DMS53 treated with DMSO at 0.1 percent for 48 hours (cell line): ENCODE data around the gene BHLHE23.

Source experiments
- DNase-seq: peaks from one replicate; lab custom pipeline; 2025; ENCODE audit not compliant: unreplicated experiment; lab: John Stamatoyannopoulos, UW

BHLHE23 gene

DNA sequence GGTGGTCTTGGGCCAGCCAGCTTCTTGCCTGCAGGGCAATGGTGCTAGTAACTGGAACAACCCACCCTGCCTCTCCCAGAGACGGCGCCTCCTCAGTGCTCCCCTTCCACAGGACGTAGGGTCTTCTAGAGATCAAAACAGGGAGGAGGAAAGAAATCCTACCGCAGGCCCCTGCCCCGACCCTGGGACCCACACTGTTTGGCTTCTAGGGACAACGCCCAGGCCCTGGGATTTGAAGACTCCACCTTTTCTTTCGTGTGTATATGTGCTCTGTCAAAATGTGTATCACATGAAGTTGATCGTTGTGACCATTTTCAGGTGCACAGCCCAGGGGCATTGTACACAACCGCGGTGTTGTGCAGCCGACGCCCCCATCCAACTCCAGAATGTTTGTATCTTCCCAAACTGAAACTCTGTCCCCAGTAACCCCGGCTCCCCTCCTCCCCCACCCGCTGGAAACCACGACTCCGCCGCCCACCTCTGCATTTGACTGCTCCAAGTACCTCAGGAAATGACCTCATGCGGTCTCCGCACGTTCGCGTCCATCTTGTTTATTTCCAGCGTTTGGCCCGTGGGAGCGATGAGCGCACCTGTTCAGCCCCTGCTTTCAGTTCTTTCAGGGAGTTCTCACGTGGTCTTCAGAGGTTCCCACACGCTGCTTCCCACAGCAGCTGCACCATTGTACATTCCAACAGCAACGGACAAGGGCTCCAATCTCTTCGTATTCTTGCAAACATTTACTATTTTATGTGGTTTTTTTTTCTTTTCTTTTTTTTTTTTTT, 3.4 kb upstream of the BHLHE23 start:
- DNase-seq = no peak

DNA sequence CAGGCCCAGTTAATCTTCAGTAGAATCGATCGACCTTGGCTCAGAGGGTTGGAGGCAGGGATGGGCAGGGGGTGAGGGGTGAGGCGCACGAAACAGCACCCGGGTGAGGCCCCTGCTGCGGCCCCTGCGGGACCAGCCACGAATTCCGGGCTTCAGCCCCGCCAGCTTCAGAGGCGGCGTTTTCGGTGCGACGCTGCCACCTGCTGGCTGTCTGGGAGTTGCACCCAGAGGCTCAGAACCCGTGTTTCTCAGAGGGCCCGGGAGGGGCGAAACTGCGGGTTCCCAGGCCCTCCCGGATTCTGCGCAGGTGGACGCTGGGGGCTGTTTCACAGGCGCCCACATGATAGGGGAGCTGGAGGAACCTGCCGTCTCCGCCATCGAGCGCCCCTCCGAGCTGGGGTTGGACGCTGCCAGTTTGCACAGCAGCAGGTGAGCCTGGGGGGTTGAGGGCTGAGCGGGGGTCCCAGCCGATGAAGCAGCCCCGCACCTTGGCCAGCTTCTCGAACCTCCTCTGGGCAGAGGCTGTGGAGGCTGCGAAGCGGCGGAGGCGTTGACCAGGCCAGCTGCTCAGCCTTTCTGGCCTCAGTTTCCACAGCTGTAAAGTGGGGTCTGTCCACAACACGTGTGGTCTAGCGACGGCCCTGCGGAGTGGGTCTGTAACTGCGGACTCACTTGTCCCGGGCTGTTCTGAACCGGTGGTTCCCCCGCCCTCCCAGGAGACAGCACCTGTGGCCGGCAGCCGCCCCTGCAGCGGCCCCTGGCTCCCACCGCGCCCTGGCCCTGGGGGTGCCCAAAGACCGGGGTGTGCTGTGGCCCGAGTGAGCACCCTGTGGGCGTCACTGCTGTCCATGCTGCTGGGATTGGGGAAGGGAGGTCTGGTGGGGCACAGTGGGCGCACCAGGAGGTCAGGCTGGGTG, 2.5 kb upstream of the BHLHE23 start:
- no peak for DNase-seq

DNA sequence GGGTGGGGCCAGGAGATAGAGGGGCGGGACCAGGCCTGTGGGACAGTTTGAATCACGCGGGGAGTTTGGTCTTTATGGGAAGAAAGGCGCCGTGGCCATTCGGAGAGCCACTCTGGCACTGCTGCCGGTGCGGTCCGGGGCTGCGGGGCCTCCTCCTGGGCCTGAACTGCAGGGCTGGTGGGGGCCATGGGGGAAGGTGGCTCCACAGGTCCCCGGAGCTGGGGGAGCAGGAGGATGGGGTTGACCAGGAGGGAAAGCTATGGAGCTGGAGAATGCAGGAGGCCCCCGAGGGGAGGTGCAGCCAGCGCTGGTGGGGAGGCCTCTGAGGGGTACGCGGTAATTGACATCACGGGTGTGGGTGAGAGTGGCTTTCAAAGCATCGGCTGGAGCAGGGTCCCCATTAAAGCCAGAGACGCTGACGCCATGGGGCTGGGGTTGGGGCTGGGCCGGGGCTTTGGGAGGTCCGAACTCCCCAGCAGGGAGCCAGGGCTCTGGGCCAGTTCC, 1.8 kb upstream of the BHLHE23 start:
- DNase-seq = no peak

DNA sequence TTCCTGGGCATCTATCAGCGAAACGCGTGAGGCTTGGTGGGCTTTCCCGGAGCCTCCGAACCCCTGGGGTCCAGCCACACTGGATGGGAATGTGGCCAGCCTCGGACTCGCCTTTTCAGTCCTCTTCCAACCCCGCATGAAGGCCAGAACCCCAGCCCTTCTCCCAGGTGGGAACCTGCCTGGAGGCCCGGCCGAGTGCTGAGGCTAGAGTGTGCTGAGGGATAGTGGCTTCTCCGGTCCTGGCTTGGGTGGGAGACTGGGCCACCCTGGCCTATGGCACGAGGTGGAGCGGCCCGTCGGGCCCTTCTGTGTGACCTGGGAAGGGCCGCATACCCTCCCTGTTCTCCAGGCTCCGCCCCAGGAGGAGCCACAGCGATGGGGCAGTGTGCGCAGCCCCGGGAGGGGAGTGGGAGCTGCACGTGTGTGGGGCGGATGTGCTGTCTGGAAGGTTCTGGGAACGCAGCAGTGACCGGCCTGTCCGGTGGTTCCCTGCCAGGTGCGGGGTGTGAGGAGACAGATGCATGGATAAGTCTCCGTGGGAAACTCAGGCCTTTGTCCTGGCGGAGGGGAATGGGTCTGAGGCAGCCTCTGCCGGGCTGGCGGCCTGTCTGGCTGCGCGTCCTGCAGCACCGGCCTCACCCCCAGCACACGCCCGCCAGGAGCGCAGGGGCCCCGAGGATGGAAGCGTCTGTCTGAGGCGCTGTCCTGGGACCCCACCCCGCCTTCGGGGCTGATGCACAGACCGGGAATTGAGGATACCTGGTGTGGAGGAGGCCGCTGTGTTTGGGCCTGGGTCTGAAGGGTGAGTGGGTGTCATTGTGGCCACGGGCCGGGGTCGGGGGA, 1.1 kb upstream of the BHLHE23 start:
- no peak for DNase-seq

DNA sequence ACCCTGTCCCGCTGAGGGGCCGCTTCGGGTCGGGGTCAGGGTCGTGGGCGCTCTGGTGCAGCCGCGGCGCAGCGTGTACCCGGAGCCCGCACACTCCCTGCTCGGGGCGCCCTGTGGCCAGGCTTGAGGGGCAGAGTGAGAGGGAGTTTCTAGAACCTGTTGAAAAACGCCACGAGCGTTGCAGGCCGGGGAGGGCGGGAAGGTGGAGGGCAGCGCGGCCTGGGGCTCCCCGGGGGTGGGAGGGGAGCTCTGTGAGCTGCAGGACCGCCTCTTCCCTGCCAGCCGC, 539 bp upstream of the BHLHE23 start:
- no peak for DNase-seq

DNA sequence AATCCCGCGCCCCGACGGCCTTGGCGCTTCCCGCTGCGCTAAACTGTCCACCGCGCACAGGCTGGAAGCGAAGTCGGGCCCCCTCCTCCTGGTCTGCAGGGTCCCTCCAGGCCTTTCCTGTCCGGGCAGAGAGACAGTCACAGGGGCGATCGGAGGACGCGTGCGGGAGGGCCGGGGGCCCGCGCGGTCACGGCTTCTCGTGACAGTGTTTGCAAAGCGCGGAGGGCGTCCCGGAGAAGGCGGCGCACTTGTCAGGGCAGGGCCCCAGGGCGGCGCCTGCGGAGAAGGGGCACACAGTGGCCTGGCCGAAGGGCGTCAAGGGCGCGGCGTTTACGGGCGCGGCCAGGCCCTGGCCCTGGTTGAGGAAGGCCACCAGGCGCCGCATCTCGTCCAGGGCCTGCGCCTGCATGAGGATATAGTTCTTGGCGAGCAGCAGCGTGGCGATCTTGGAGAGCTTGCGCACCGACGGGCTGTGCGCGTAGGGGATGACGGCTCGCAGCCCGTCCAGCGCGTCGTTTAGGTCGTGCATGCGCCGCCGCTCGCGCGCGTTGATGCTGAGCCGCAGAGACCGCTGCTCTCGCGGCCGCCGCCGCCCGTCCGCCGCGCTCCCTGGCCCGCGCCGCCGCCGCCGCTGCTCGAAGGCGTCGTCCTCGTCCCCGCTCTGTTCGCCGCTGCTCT, 763 bp downstream of the BHLHE23 start:
- no peak for DNase-seq

DNA sequence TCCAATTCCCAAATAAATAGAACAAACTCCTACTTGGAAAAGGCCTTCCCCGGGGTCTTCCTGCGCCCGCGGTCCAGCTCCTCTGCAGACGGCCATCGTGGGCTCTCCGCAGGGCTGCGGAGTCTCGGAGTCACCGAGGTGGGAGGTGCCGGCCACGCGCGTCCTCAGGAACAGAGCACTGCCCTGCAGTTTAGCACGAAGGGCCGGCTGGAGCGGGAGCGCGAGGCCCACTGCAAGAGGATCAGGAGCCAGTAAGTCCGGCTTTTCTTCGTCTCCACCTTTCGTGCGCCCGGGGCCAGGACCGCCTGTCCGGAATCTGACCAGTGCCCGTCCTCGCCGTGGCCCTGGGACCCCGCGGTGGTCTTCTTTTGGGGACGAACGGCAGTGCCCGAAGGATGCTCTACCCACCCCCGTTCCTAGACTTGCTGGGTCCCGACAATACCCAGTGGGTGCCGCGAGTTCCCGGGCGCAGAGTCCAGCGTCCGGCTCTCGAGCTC, 1.4 kb downstream of the BHLHE23 start:
- DNase-seq = no peak

DNA sequence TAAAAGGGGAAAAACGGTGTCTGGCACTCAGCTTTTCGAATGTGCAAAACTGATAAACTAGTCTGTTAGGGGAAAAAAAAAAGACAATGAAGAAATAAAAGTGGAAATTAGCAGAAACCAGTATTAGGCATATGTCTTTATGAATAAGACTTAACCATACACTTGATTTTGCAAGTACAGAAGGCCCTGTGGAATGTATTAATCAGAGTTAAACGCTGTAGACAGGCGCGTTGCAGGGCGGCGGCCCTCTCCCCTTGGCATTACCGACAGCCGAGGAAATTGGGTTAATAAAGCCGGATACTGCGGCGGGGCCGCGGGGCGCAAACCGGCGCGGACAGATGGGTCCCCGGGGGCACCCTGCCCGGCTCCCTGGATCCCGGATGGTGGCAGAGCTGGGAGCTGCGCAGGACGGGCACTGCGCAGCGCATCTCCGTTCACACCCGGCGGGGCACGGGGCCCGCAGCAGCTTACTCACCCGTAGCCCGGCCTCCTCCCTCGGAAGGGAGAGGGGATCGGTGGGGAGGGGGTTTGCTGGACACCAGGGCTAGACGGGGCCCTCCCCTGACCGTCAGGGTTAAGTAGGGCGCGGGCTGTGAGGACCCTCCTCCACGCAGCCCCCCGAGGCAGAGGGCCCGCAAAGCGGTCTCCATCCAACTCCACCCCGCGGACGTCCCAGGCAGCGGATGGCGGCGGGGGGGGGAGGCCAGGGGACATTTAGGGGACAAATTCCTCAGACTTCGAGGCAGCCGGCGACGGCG, 2.0 kb downstream of the BHLHE23 start:
- DNase-seq = no peak

DNA sequence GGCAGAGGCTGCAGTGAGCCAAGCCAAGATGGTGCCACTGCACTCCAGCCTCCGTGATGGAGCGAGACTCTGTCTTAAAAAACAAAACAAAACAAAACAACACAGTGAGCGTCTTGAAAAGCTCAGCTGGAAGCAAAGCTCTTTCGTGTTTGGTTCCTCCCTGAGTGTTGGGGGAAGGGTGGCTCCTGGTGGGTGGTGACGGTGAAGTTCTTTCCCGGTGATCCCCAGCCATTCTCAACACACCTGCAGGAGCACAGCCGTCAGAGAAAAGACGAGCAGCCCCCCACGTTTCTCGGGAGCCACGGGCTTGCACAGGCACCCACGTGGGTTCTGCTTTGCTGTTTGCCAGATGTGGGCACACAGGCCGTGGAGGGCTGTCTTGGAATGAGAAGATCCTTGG, 3.2 kb downstream of the BHLHE23 start:
- no peak for DNase-seq

DNA sequence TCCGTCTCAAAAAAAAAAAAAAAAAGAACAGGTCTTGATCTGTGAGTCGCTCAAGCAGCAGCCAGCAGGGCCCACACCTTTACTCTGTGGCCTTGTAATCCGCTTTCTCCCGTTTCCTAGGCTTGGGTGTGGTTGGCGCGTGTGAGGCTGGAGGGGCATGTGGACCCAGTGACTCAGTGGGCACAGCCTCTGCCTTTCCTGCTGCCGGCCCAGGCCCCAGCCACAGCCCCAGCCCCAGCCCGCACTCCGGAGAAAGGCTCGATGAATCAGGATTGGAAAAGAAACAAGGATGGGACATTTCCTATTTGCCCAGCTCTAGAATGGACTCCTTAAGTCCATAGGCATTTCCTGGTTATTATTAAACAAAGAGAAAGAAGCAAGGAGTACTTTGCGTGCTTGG, 4.3 kb downstream of the BHLHE23 start:
- no peak for DNase-seq

DNA sequence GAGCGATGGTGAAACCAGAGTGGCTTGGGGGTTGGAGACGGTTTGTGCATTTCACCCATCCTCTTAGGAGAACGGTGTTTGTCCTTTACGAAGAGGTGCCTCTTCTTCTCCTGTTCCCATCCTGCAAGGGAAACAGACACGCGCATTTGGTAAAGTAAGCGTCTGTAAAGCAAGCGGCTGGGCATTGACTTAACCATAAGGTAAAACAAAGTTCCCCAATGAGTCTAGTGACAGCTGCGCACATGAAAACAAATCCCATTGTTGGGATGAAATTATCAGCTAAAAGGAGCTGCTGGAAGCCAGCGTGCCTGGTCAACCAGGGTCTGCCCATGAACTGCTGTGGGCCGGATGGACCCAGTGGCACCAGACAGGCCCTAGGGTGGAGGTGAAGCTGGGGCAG, 5.8 kb downstream of the BHLHE23 start:
- DNase-seq = no peak

DNA sequence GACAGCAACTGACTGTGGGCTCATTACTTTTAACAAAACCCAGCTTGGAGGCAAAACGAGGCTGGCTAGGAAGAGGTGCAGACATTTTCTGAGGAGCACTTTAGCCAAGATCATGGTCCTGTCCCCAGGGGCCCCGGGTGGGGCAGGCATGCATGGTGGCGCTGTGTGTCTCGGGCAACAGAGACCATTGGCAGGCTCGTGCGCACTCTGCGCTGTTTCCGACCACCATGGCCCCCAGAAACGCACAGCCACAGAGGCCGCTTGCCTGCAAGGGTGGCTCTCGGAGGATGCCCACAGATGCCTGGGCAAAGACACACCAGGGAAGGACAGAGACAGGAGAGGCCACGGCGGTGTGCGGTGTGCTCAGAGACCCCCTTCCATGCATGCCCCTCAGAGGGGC, 6.7 kb downstream of the BHLHE23 start:
- DNase-seq = no peak

DNA sequence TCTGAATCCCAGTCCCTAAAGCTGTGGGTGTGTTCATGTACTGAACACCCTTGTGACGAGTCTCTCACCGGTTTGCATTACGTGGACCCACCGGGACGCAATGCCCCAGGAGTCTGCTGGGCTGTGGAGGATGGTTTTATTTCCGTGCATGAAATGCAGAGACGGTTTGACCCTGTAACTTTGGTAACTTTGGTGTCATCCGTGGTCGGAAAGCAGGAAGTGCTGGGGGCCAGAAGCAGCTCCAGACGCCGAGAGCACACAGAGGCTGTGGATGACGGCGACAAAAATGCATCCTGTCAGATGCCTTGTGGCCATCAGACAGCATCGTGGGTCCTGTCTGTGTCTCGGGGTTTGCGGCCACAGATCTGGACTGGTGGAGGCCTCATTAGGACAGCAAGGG, 7.2 kb downstream of the BHLHE23 start:
- no peak for DNase-seq

DNA sequence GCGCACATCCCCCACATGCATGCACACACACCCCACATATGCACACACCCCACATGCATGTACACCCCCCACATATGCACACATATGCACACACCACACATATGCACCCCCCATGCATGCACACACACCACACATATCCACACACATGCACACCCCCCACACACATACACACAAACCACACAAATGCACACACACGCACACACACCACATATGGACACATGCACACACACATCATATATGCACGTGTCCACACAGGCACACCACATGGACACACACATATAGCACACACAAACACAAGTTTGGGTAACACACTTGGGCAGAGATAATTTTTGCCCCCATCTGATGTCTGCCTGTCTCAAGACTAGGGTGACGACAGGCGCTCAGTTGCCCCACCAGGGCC, 8.3 kb downstream of the BHLHE23 start:
- DNase-seq = no peak

DNA sequence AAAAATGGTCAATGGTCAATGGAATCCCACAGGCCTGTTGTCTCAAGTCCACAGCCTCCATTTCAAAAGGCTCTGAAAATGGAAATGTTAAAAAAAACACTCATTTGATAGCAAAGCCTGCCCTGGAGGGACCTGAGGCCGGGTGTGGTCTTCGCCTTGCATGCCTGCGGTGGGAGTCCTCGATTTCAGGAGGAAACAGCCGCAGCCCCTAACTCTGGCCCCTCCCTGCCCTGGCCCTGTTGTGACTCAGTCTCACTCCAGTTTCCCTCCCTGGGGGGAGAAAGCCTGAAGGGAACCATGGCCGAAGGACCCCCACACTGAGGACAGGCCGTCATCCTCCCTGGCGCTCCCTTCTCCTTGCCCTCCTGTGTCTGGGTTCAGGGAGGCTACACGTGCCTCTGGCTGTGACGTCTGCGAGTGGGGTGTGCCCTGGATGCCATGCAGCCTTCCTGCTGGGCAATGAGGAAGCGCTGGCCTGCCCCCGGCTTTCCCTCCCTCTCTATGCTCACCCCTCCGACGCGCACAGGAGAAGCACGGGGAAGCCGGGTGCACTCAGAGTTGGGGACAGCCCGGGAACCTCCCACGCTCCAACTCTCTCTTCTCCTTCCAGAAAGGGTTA, 9.2 kb downstream of the BHLHE23 start:
- no peak for DNase-seq

DNA sequence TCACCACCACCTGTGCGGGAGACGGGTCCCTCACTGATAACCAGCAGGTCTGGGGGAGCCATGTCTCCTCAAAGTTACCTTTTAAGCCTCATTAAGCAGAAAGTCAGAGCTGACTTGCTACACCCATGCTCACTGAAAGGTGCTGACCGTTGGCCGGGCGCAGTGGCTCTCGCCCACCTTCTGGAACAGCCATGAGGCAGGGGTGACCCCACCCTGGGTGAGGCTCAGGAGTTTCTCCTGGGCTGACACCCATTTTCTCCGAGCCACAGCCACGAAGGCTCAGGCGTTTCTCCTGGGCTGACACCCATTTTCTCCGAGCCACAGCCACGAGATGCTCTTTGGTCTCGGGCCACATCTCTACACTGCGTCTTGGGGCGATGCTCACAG, 10.2 kb downstream of the BHLHE23 start:
- DNase-seq = no peak

DNA sequence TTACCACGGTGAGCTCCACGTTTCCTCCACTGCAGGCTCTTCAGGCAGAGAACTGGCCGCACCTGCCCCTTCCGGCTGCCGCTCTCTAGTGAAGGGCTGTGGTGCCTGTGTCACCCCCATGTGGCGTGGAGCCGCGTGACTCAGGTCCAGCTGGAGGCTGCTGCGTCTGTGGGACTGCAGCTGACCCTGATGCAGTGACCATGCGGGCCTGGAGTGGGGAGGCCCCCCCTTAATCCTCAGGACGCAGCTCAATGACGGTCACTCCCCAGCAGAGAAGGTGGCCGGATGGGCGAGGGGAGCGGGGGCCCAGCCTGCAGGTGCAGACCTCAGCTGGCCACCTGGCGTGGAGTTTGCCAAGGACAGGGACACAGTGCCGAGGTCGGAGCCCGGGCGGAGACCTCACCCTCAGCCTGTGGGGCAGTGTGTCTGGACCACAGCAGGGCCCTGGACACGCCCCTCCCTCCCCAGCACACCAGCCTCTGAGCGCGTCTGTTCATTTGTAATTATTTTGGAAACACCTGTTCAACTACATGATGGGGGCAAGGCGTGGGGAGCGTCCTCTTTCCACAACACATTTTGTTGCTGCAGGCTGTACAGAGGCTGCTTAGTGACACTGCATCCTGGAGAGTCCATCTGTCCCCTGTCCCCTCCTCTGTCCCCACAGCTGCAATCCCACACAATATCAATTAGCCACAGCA, 10.7 kb downstream of the BHLHE23 start:
- no peak for DNase-seq

DNA sequence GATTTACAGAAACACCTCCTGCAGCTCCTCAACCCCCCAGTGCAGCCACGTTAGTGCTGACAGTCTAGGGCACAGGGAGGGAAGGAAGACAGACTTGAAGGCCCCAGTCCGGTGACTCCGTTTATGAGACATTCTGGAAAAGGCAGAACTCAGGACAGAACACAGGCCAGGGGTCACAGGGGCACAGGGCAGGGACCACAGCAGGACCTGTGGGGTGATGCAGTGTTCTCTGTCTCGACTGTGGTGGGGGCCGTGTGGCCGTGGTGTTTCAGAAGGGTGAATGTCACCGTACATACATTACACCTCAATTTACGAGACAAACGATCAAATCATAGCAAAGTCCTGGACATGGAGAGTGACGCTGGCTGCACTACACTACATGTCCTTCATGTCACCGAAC, 11.3 kb downstream of the BHLHE23 start:
- no peak for DNase-seq

DNA sequence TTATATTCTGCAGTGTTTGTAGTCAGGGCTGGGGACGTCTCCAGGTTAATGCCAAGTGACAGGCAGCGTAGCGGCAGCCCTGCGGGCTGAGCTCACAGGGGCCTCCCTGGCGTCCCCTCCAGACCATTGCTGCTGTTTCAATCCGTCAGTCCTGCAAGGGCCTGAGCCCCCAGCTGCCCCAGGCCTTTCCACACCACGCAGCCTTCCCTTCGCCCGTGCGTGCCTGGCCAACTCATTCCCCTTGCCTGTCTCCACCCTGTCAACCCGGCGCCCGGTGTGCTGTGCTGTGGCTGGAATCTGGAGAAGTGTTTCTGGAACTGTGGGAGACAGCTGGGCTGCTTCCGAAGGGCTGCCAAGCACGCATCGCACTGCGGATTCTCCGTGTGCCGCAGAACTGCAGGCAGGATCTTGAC, 11.9 kb downstream of the BHLHE23 start:
- no peak for DNase-seq
